ENCODE measurements around the gene SCN1B.
"Not testable (repeated sequence)": the region's sequence is repeated elsewhere in the genome, so short reads cannot be mapped to it uniquely, and the experiment has no call there.

The SCN1B gene

DNA sequence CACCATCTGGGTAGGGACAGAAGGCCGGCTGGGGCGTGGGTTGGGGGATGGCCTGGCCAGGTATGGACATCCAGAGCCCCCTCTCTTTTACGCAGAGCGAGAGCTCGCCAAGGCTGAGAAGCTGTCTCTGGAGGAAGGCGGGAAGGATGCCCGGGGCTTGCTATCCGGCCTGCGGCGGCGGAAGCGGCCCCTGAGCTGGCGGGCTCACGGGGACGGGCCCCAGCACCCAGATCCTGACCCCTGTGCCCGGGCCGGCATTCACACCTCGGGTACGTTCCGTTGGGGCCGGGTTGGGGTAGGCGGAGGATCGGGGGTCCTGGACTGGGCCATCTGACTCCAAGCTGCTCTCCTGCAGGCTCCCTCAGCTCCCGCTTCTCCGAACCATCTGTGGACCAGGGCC lies 8.7 kb upstream of the SCN1B start:
- no peak overlapping the region for H3K27ac ChIP-seq (ENCODE audit: low read length)
- peaks cover 59 to 91% of the 10 kb centered on the region in 2 donors for H3K36me3 ChIP-seq (ENCODE audit: control insufficient read depth in 1 of 2, insufficient read depth in 2 of 2, low read length in 2 of 2)
- H3K9me3 ChIP-seq (ENCODE audit: control insufficient read depth in 1 of 2, low read length in 2 of 2): no peaks in the 10 kb centered on the region
- H3K27me3 ChIP-seq (ENCODE audit: low read depth, low read length): no peaks in the 10 kb centered on the region
- no peak overlapping the region for H3K4me3 ChIP-seq (ENCODE audit: low read depth in 1 of 2, low read length in 2 of 2)
- H3K4me1 ChIP-seq (ENCODE audit: control insufficient read depth in 1 of 2, insufficient read depth in 2 of 2, low read length in 2 of 2): no peaks in the 10 kb centered on the region

DNA sequence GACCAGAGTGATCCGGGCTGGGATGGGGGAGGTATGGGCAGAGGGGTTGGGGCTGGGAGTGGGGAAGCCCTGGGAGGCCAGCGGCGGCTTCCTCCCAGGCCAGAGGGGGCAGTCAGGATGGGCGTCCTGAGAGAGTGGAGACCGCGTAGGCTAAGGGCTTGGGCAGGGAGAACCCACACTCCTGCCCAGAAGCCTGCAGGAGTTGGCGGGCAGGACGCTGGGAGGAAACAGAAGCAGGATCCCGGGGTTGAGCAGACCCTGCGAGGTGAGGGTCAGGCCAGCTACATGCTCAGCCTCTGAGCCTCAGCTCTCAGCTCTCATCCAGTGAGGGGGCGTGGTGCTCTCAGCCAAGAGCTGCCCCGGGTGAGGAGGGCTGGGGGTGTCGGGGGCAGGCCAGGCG lies 7.8 kb upstream of the SCN1B start:
- H3K27ac ChIP-seq (ENCODE audit: low read length): no peak overlapping the region
- no peaks in the 10 kb centered on the region for H3K9me3 ChIP-seq (ENCODE audit: control insufficient read depth in 1 of 2, low read length in 2 of 2)
- H3K27me3 ChIP-seq (ENCODE audit: low read depth, low read length): no peaks in the 10 kb centered on the region
- no peak overlapping the region for H3K4me3 ChIP-seq (ENCODE audit: low read depth in 1 of 2, low read length in 2 of 2)
- H3K36me3 ChIP-seq (ENCODE audit: control insufficient read depth in 1 of 2, insufficient read depth in 2 of 2, low read length in 2 of 2): peaks cover 59 to 91% of the 10 kb centered on the region in 2 donors
- H3K4me1 ChIP-seq (ENCODE audit: control insufficient read depth in 1 of 2, insufficient read depth in 2 of 2, low read length in 2 of 2): no peaks in the 10 kb centered on the region

DNA sequence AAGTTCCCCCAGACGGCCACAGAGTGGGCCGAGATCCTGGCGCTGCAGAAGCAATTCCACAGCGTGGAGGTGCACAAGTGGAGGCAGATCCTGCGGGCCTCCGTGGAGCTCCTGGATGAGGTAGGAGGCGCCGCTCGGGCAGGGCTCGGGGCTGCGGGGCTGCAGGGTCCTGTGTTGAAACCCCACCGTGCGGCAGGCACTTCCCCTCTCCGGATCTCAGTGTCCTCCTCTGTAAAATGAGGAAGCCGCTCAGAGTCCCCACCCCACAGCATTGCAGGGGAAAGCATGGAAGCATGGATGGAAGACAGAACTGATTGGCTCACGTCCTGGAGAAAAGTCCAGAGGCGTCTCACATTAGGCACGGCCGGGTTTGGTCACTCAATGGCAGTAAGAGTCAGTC lies 6.8 kb upstream of the SCN1B start:
- Histone ChIP-seq H3K9me3 (ENCODE audit: control insufficient read depth in 1 of 2, low read length in 2 of 2) (no peaks in the 10 kb centered on the region), H3K27ac (ENCODE audit: low read length) (no peak overlapping the region), H3K4me1 (ENCODE audit: control insufficient read depth in 1 of 2, insufficient read depth in 2 of 2, low read length in 2 of 2) (no peaks in the 10 kb centered on the region), H3K36me3 (ENCODE audit: control insufficient read depth in 1 of 2, insufficient read depth in 2 of 2, low read length in 2 of 2) (peaks cover 56 to 89% of the 10 kb centered on the region in 2 donors), H3K27me3 (ENCODE audit: low read depth, low read length) (no peaks in the 10 kb centered on the region), H3K4me3 (ENCODE audit: low read depth in 1 of 2, low read length in 2 of 2) (no peak overlapping the region)

DNA sequence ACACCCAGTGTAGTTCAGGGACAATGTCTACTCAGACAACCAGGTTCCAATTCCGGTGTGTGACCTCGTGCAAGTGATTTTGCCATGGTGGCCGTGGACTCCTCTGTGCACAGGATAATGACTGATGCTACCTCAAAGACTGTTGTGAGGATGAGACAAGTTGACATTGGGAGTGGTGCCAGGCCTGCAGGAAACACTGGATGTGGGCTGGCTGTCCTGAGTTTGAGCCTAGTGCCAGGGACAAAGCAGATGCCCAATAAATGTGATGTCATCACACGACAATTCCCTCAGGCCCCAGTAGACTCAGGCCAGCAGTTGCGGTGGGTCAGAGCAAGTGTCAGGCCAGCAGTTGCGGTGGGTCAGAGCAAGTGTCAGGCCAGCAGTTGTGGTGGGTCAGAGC lies 6.2 kb upstream of the SCN1B start:
- Histone ChIP-seq H3K27ac (ENCODE audit: low read length) (no peak overlapping the region), H3K4me3 (ENCODE audit: low read depth in 1 of 2, low read length in 2 of 2) (no peak overlapping the region), H3K9me3 (ENCODE audit: control insufficient read depth in 1 of 2, low read length in 2 of 2) (no peaks in the 10 kb centered on the region), H3K27me3 (ENCODE audit: low read depth, low read length) (no peaks in the 10 kb centered on the region), H3K4me1 (ENCODE audit: control insufficient read depth in 1 of 2, insufficient read depth in 2 of 2, low read length in 2 of 2) (no peaks in the 10 kb centered on the region), H3K36me3 (ENCODE audit: control insufficient read depth in 1 of 2, insufficient read depth in 2 of 2, low read length in 2 of 2) (peaks cover 49 to 82% of the 10 kb centered on the region in 2 donors)

DNA sequence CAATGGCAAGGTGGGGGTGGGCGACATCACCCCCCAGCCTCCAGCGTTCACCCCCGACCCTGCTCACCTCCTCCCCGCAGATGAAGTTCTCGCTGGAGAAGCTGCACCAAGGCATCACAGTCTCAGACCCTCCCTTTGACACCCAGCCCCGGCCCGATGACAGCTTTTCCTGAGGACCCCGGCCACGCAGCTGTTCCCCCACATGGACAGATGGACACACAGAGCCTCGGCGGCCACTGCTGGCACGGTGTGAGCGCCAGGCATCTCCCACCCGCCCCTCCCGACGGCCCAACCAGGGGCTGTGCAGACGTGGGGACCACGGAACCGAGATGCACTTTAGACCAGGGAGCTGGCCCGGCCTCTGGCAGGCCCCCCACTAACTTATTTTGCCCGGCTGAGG lies 4.3 kb upstream of the SCN1B start:
- no peak overlapping the region for H3K27ac ChIP-seq (ENCODE audit: low read length)
- no peak overlapping the region for H3K4me3 ChIP-seq (ENCODE audit: low read depth in 1 of 2, low read length in 2 of 2)
- no peaks in the 10 kb centered on the region for H3K9me3 ChIP-seq (ENCODE audit: control insufficient read depth in 1 of 2, low read length in 2 of 2)
- peaks cover 0 to 5% of the 10 kb centered on the region in 2 donors for H3K4me1 ChIP-seq (ENCODE audit: control insufficient read depth in 1 of 2, insufficient read depth in 2 of 2, low read length in 2 of 2)
- H3K36me3 ChIP-seq (ENCODE audit: control insufficient read depth in 1 of 2, insufficient read depth in 2 of 2, low read length in 2 of 2): peaks cover 35 to 63% of the 10 kb centered on the region in 2 donors
- H3K27me3 ChIP-seq (ENCODE audit: low read depth, low read length): no peaks in the 10 kb centered on the region

DNA sequence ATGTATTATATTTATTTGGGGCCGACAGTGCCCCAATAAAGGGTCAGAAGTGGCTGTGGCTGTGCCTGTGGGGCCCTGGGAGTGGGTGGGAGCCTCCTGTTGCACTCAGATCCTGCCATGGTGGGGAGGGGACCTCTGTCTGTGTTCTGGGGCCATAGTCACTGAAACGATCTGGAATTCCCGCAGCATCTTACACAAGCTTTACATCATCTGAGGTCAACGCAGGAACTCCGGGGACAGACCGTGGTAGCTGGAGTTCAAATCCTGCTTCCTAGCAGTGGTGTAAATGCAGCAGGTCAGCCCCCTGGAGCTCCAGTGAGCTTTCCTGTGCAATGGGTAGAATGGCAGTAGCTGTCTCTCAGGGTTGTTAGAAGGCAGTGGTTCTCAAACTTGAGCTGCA lies 3.9 kb upstream of the SCN1B start:
- Histone ChIP-seq H3K27ac (ENCODE audit: low read length) (no peak overlapping the region), H3K4me1 (ENCODE audit: control insufficient read depth in 1 of 2, insufficient read depth in 2 of 2, low read length in 2 of 2) (peaks cover 0 to 7% of the 10 kb centered on the region in 2 donors), H3K4me3 (ENCODE audit: low read depth in 1 of 2, low read length in 2 of 2) (no peak overlapping the region), H3K36me3 (ENCODE audit: control insufficient read depth in 1 of 2, insufficient read depth in 2 of 2, low read length in 2 of 2) (peaks cover 30 to 59% of the 10 kb centered on the region in 2 donors), H3K9me3 (ENCODE audit: control insufficient read depth in 1 of 2, low read length in 2 of 2) (no peaks in the 10 kb centered on the region), H3K27me3 (ENCODE audit: low read depth, low read length) (no peaks in the 10 kb centered on the region)

DNA sequence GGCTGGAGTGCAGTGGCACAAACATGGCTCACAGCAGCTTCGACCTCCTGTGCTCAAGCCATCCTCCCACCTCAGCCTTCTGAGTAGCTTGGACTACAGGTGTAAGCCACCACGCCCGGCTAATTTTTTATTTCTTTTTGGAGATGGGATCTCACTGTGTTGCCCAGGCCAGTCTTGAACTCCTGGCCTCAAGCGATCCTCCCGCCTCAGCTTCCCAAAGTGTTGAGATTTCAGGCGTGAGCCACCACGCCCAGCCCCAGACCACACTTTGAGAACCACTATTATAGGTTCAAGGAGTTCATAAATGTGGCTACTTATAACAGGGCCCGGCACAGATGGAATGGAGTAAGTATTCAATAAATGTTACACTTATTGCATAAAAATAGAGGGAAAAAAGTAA lies 3.3 kb upstream of the SCN1B start:
- Histone ChIP-seq H3K27me3 (ENCODE audit: low read depth, low read length) (no peaks in the 10 kb centered on the region), H3K27ac (ENCODE audit: low read length) (no peak overlapping the region), H3K4me1 (ENCODE audit: control insufficient read depth in 1 of 2, insufficient read depth in 2 of 2, low read length in 2 of 2) (peaks cover 0 to 9% of the 10 kb centered on the region in 2 donors), H3K4me3 (ENCODE audit: low read depth in 1 of 2, low read length in 2 of 2) (no peak overlapping the region), H3K9me3 (ENCODE audit: control insufficient read depth in 1 of 2, low read length in 2 of 2) (no peaks in the 10 kb centered on the region), H3K36me3 (ENCODE audit: control insufficient read depth in 1 of 2, insufficient read depth in 2 of 2, low read length in 2 of 2) (peaks cover 27 to 53% of the 10 kb centered on the region in 2 donors)

DNA sequence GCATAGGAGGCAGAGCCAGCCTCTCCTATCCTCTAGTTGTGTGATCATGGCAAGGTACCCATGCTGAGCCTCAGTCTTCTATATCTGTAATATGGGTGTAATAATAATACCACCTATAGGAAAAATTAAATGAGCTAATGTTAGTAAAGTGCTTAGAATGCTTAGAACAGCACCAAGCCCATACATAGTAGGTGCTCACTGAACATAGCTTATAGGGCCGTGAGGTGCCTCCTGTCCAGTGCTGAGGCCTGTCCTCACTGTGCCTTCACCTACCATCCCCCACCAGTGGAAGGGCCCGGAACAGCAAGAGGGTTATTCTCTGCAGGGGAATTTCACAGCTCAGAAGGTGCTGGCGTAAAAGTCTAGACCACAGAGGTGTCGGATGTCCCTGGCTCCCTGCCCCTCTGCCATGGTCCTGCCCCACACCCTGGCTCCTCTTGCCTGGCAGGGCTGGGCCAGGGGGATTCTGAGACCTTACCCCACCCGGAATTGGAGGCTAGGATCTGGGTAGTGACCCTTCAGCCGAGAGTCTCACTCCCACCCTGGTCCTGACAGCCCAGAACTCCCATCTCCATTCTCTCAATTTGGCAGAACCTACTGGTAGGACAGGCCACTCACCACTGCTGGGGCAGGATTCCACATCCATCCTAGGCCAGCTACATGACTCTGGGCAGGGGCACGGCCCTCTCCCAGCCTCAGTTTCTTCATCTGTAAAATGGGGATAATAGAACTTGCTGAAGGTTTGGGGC lies 2.2 kb upstream of the SCN1B start:
- Histone ChIP-seq H3K27ac (ENCODE audit: low read length) (no peak overlapping the region), H3K27me3 (ENCODE audit: low read depth, low read length) (no peaks in the 10 kb centered on the region), H3K4me1 (ENCODE audit: control insufficient read depth in 1 of 2, insufficient read depth in 2 of 2, low read length in 2 of 2) (peaks cover 0 to 9% of the 10 kb centered on the region in 2 donors), H3K36me3 (ENCODE audit: control insufficient read depth in 1 of 2, insufficient read depth in 2 of 2, low read length in 2 of 2) (peaks cover 20 to 43% of the 10 kb centered on the region in 2 donors), H3K9me3 (ENCODE audit: control insufficient read depth in 1 of 2, low read length in 2 of 2) (no peaks in the 10 kb centered on the region), H3K4me3 (ENCODE audit: low read depth in 1 of 2, low read length in 2 of 2) (no peak overlapping the region)

DNA sequence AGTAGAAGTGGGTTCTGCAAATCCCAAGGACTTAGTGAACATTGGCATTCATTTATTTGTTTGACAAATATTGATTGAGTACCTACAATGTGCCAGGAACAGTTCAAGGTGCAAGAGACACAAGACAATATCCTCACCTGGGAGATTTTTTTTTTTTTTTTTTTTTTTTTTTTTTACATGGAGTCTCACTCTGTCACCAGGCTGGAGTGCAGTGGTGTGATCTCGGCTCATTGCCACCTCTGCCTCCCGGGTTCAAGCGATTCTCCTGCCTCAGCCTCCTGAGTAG lies 1.7 kb upstream of the SCN1B start:
- H3K9me3 ChIP-seq (ENCODE audit: control insufficient read depth in 1 of 2, low read length in 2 of 2); H3K4me3 ChIP-seq (ENCODE audit: low read depth in 1 of 2, low read length in 2 of 2); H3K27ac ChIP-seq (ENCODE audit: low read length); H3K27me3 ChIP-seq (ENCODE audit: low read depth, low read length); H3K4me1 ChIP-seq (ENCODE audit: control insufficient read depth in 1 of 2, insufficient read depth in 2 of 2, low read length in 2 of 2): not testable (repeated sequence)
- peaks cover 17 to 38% of the 10 kb centered on the region in 2 donors for H3K36me3 ChIP-seq (ENCODE audit: control insufficient read depth in 1 of 2, insufficient read depth in 2 of 2, low read length in 2 of 2)

DNA sequence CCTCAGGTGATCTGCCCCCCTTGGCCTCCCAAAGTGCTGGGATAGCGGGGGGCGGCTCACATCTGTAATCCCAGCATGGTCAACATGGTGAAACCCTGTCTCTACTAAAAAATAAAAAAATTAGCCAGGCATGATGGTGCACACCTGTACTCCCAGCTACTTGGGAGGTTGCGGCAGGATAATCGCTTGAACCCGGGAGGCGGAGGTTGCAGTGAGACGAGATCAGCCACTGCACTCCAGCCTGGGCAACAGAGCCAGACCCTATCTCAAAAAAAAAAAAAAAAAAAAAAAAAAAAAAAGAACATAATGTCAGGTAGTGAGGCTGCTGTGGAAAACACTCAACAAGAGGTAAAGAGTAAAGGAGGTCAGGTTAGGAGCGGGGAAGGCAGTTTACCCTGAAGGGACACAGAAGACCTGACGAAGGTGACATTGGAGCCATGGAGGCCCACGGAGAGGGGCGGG lies 964 bp upstream of the SCN1B start:
- H3K27me3 ChIP-seq (ENCODE audit: low read depth, low read length); H3K9me3 ChIP-seq (ENCODE audit: control insufficient read depth in 1 of 2, low read length in 2 of 2); H3K4me3 ChIP-seq (ENCODE audit: low read depth in 1 of 2, low read length in 2 of 2); H3K27ac ChIP-seq (ENCODE audit: low read length); H3K4me1 ChIP-seq (ENCODE audit: control insufficient read depth in 1 of 2, insufficient read depth in 2 of 2, low read length in 2 of 2): not testable (repeated sequence)
- H3K36me3 ChIP-seq (ENCODE audit: control insufficient read depth in 1 of 2, insufficient read depth in 2 of 2, low read length in 2 of 2): peaks cover 9 to 37% of the 10 kb centered on the region in 2 donors

DNA sequence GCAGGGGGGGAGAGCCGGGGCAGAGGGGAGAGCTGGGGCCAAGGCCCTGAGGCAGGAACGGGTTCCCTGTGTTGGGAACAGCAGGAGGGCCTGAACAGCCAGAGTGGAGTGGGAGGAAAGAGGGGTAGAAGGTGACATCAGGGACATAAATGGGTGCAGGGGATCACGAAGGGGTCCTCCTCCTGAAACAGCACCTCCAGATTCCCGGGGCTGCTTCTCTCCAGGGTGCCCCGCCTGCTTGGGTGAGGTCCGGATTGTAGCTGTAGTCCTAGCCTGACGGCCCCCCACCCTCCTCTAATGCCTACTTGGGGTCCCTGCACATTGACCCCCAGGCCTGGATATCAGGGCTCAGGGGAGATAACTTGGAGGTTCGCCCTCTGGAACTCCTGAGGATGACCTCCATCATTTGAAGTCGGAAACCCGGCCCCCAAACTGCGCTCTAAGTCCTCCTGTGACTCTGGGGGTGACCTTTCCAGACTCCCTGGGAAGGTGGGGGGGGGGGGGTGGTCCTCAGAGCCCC lies 473 bp upstream of the SCN1B start:
- Histone ChIP-seq H3K4me1 (ENCODE audit: control insufficient read depth in 1 of 2, insufficient read depth in 2 of 2, low read length in 2 of 2) (peaks cover 0 to 9% of the 10 kb centered on the region in 2 donors), H3K27ac (ENCODE audit: low read length) (no peak overlapping the region), H3K36me3 (ENCODE audit: control insufficient read depth in 1 of 2, insufficient read depth in 2 of 2, low read length in 2 of 2) (peaks cover 6 to 33% of the 10 kb centered on the region in 2 donors), H3K27me3 (ENCODE audit: low read depth, low read length) (no peaks in the 10 kb centered on the region), H3K4me3 (ENCODE audit: low read depth in 1 of 2, low read length in 2 of 2) (peak overlapping the region in 1 of 2 donors; percentile 51), H3K9me3 (ENCODE audit: control insufficient read depth in 1 of 2, low read length in 2 of 2) (no peaks in the 10 kb centered on the region)

Data from muscle layer of duodenum (tissue), 2 donors.